WTC11 (cell line): ENCODE results near the gene MYO1F.

ENCODE experiments used
- E2F5 ChIP-seq: sonication (generic); formaldehyde crosslinking; IDR thresholded peaks from 2 replicates; pipeline ENCODE4 v1.8.1; 2022; ENCODE audit warnings: mild to moderate bottlenecking, moderate library complexity, missing genetic modification reagents
- USF2 ChIP-seq: sonication (generic); formaldehyde crosslinking; IDR thresholded peaks from 2 replicates; pipeline ENCODE4 v1.8.1; 2023; ENCODE audit warnings: mild to moderate bottlenecking, missing genetic modification reagents, moderate library complexity

GRCh38 chr19:8503510-8503909, 73.7 kb downstream of the MYO1F start:
- TF ChIP-seq E2F5 (CRISPR knock-in tag): no peak
- TF ChIP-seq USF2 (CRISPR knock-in tag): no peak
